ENCODE results near the gene ZNF821. TPM values are rescaled to one million over a fixed set of nuclear protein-coding genes. Genes with fewer than 3 reads are reported as not detected.
A peak's percentile ranks its signal among the peaks of the same experiment; 100 is the strongest.
"Not testable (repeated sequence)": the region's sequence is repeated elsewhere in the genome, so short reads cannot be mapped to it uniquely, and the experiment has no call there.

Gene ZNF821, protein sequence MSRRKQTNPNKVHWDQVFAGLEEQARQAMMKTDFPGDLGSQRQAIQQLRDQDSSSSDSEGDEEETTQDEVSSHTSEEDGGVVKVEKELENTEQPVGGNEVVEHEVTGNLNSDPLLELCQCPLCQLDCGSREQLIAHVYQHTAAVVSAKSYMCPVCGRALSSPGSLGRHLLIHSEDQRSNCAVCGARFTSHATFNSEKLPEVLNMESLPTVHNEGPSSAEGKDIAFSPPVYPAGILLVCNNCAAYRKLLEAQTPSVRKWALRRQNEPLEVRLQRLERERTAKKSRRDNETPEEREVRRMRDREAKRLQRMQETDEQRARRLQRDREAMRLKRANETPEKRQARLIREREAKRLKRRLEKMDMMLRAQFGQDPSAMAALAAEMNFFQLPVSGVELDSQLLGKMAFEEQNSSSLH
- 10 to 100 TPM; 19.4 to 23.4 (median 21.7) TPM for polyA plus RNA-seq (ENCODE audit: insufficient read depth in 1 of 5, insufficient read length in 5 of 5, low replicate concordance in 1 of 5)
- long read RNA-seq, donor 1, partial matches to known transcripts: 0 of 9 reads
- long read RNA-seq, donor 1, other reads (novel, unspliced or antisense): 0 of 9 reads
- long read RNA-seq, donor 2, partial matches to known transcripts: 0 of 4 reads
- long read RNA-seq, donor 2, other reads (novel, unspliced or antisense): 0 of 4 reads
- long read RNA-seq, donor 3, partial matches to known transcripts: 0 of 3 reads
- long read RNA-seq, donor 3, other reads (novel, unspliced or antisense): 0 of 3 reads
- long read RNA-seq, donor 4, partial matches to known transcripts: 0 of 4 reads
- long read RNA-seq, donor 4, other reads (novel, unspliced or antisense): 0 of 4 reads
- long read RNA-seq, donor 5, partial matches to known transcripts: 0 of 7 reads
- long read RNA-seq, donor 5, other reads (novel, unspliced or antisense): 5 of 7 reads
- long read RNA-seq, donor 6, partial matches to known transcripts: 0 of 4 reads
- long read RNA-seq, donor 6, other reads (novel, unspliced or antisense): 0 of 4 reads
- long read RNA-seq, donor 7, partial matches to known transcripts: 0 of 3 reads
- long read RNA-seq, donor 7, other reads (novel, unspliced or antisense): 0 of 3 reads
- long read RNA-seq, donor 8, partial matches to known transcripts: 0 of 2 reads
- long read RNA-seq, donor 8, other reads (novel, unspliced or antisense): 0 of 2 reads

DNA sequence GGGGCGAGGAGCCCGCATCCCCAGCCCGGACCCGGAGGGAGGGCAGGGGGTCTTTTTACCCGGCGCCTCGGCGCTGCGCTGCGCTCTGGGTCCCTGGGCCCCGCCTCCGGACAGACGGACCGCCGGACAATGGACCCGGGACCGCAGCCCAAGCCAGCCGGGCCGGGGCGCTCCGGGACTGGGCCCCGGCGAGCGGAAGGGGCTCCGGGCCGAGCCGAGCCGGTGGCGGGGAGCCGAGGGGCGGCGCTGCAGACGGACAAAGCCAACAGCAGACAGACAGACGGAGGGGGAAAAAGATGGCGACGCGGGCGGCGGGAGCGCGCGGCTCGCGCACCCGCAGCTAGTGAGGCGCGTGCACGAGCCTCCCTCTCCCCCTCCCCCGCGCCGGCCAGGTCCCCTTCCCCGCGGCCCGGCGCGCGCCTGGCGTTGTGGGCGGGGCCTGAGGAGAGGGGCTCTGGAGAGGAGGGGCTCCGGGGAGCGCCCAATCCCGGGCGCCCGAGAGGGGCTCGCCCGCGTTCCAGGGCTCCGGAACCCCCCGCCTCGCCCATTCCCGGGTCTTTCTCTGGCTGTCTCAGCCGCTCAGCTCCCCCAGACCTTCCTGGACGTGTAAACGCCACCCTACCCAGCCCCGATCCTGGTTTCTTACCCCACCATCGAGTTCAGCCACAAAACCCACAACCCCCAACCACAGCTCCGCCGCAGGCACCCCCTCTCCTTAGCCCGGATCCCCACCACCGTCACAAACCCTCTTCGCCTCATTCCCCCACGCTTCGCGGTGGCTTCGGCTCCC is at the start of gene ZNF821:
Gene ZNF821, minus strand, starts transcription at position 334 of the 790 bp plus-strand sequence. CDS start 4,236 bp downstream, outside the sequence.
- peak; percentile 86 to 87 for DNase-seq

DNA sequence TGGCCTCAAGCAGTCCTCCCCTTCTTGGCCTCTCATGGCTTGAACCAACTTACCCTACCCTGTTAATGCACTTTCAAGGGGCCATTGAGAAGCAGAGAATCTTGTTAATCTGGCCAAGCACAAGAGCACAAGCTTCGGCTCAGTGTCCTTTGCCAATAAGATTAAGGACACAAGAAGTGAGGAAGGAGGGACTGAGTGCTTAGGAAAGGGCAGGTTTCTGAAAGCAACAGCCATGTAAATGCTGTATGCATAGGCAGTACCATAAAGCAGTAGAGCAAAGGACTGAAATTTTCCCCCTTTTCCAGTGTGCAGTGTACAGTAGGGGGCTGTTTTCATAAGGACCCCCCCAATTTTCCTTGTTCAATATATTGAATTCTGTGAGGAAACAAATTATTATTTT is 49.0 kb upstream of the ZNF821 start:
- DNase-seq: no peak

DNA sequence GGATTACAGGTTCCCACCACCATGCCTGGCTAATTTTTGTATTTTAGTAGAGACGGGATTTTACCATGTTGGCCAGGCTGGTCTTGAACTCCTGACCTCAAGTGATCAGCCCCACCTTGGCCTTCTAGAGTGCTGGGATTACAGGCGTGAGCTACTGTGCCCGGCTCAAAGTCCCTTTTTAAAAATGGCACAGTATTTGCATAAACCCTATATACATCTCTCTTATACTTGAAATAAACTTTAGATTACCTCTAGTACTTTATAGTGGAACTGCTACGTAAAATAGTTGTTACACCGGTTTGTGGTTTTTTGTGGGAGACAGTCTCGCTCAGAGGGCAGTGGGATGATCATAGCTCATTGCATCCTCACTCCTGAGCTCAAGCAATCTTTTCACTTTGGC is 47.6 kb upstream of the ZNF821 start:
- DNase-seq: no peak

DNA sequence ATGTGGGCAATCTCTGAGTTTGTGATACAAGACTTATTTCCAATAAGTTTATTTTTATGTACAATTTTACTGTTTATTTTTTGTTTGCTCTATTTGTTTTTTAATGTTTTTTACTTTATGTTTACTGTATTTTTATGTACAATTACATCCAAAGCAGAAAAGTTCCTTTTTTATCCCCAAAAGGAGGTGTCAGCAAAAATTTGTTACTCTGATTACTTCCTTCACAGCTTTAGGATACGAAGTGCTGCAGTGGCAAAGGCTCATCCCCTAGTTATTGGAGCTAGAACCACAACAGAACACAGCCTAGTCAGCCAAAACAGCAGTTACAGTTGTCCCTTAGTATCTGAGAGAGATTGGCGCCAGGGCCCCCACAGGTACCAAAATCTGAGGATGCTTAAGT is 47.0 kb upstream of the ZNF821 start:
- DNase-seq: no peak

DNA sequence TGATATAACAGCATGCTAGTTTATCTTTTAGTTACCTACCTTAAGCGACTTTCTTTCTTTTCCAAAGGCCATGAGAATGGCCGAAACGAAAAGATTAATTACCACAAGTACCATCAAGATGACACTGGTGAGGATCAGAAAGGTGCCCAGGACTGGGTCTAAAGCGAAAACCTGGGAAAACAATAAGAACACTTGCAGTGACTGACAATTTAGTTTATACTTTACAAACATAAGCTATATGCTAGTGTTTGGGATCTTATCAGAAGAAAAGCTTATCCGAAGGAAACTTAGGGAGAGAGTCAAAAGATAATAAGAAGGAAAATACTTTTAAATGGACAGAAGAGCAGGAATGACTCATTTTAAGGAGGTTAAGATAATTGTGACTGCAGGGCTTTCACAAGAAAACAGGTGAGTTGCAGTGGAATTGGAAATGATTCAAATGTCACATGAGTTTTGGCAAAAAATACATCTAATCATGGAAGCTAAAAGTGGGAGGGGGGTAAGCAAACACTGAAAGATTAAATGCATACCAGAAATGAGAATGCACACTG is 46.1 kb upstream of the ZNF821 start:
- no peak for DNase-seq

DNA sequence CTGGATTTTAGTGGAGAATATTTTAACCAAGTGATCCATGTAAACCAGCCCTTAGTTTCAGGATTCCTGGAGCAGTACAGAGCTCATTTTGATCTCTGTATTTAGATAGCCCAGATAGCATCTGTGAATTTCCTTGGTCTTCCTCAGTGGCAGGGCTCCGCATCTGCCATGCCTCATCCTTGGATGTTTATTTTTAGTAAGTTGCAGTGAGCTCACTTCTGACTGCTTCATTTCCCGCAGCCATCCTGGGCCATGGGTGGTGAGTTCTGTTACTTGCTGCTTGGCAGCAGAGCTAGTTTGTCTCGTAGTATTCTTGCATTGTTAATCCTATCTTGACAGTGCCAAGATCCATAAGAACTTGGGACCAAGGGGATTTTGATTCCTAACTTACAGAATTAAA is 45.1 kb upstream of the ZNF821 start:
- no peak for DNase-seq

DNA sequence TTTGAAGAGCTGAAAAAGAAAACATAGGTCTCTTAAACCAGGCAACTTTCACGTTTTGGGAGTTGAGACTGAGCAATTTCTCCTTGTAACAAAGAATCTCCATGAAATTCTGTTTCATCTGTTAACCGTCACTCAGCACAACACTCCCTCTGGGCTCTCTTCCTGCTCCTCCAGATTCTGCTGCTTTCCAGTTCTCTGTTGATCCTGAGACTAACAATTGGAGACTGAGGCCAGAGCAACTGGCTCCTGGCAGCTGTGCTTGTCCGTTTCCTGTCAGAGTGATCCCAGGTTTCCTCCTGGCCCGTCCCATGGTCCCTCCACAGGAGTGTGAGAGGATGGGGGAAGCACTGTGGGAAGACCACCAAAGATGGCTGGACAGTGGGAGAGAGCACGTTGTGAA is 43.8 kb upstream of the ZNF821 start:
- no peak for DNase-seq

DNA sequence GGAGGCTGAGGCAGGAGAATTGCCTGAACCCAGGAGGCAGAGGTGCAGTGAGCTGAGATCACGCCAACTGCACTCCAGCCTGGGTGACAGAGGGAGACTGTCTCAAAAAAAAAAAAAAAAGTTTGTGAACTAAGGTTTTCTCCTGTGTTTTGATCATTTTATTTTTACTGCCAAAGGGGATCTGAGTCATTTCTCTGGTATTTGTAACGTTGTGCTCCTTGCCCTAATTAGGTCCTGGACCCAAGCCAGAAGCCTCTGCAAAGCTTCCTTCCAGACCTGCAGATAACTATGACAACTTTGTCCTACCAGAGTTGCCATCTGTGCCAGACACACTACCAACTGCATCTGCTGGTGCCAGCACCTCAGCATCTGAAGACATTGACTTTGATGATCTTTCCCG is 43.4 kb upstream of the ZNF821 start:
- no peak for DNase-seq

DNA sequence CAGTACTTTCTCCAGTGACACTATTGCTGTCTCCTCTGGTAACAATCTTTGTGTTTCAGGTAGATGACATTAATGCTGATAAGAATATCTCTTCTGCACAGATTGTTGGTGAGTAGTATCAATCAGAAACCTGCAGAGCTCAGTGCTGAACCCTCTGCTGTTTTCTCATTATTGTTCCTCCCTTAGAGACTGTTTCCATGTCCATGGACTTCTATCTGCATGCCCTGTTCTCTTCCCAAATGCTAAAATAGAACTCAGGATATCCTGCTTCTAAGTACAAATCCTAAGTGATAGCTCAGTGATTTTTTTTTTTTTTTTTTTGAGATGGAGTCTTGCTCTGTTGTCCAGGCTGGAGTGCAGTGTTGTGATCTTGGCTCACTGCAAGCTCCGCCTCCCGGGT is 40.7 kb upstream of the ZNF821 start:
- no peak for DNase-seq

DNA sequence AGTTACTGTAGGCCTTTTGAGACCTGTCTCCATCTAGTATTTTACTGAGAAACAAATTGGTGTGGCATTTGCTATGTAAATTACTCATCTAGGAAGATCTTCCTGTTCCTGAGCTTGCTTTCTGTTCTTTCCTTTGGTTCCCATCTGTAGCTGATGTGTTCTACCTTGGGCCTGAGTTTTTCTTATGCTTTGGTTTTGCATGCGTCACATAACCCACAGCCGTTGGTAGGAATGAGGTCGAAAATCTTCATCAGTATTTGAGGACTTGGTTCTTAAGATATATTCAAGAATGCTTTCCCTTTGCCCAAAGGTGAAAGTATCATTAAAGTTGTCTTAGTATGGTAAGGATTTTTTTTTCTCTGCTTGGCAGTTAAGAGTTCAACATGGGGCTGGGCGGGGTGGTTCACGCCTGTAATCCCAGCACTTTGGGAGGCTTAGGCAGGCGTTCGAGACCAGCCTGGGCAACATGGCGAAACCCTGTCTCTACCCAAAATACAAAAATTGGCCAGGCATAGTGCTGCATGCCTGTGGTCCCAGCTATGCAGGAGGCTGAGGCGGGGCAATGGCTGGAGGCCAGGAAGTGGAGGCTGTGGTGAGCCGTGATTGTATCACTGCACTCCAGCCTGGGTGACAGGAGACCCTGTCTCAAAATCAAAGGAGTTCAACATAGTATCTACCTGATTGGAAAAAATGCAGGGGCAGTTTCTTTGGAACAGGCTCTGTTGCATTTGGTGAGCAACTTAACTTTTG is 40.1 kb upstream of the ZNF821 start:
- DNase-seq: no peak

DNA sequence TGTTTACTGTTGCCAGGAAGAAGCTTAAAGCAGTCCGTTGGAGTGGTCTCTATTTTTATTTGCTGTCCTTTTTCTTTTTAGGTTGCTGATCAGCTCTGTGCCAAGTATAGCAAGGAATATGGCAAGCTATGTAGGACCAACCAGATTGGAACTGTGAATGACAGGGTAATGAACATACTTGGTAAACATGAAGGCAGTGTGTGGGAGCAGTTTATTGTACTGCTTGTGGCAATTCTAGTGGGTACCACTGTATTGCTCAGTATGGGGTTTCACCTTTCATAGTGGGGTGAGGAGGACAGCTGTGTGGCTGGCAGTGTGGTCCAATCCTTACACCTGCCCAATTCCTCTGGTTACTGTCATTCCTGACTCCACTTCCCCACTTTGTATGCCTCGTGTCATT is 36.7 kb upstream of the ZNF821 start:
- no peak for DNase-seq

DNA sequence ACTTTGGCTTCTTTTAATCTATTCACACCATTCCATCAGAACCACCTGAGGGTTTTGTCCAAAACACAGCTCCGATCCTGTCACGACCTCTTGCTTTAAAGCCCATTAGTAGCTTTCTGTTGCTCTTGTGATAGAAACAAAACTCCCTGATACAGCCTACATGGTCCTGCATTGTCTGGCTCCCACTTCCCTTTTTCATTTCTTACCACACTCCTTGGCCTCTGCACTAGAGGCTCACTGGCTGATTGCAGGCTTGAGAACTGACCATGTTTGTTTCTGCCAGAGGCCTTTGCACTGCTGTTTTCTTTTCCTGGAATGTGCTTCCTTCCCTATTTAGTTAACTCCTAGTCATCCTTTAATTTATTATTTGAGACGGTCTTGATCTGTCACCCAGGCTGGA is 35.1 kb upstream of the ZNF821 start:
- no peak for DNase-seq

DNA sequence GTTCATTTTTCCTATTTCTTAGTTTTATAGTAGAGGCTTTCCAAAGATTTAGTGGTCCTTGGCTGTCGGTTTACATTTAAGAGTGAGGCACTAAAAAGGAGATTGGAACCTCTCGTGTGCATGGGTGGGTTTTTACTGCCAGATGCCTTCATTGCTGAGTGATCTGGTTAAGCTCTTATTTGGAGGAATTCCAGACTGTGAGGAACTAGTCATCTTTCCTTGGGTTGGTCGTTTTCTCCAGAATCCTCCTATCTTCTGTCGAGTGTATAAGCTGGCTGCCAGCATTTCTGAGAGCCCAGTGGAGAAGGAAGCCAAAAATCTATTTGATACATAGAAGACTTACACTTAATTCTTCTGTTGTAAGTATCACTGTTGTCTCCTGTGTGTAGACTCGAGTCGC is 33.9 kb upstream of the ZNF821 start:
- DNase-seq: no peak

DNA sequence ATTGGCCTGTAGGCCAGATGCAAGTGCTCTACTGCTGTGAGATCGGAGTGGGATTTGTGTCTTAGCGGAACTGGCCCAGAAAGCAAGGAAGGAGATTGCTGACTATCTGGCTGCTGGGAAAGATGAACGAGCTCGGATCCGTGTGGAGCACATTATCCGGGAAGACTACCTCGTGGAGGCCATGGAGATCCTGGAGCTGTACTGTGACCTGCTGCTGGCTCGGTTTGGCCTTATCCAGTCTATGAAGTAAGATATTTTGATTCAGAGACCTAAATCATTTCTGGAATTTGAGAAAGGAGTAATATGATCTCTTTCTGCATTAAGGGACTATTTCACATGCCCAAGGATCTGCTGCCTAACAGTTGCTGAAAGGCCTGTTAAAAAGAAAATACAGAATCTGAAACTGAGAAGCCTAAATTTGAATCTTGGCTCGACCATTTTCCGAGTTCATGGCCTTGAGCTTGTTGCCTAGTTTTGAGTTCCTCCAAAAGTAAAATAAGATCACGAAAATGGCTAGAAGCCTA is 32.5 kb upstream of the ZNF821 start:
- no peak for DNase-seq

DNA sequence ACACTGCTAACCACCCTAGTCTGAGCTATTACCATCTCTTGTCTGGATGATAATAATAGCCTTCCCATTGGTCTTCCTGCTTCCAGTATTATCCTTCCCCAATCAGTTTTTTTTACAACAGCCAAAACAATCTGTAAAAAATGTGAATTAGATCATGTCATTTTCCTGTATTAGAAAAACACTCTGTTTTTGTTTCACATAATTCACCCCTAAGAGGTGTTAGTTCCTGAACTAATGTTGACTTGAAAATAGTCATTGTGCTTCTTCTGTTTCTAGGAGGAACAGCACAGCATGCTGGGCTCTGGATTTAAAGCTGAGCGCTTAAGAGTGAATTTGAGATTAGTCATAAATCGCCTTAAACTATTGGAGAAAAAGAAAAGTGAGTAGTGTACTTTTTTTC is 31.4 kb upstream of the ZNF821 start:
- no peak for DNase-seq

DNA sequence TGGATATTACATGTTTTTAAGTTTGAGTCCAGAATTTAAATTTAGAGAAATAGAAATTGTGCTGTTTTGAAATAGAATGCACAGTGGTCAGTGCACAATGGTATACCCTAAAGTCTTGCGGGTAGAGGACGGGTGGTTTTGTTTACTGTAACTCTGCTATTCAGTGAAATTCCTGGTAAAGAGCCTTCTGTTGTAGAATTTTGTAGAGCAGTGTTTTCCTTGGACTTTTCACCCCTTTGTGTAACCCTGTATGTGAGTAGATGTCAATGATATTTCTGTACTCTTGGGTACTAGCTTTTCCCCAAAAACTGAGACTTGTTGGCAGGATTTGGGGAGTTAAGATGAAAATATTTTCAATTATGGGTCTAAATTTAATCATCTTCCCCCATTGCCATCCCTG is 30.8 kb upstream of the ZNF821 start:
- no peak for DNase-seq

DNA sequence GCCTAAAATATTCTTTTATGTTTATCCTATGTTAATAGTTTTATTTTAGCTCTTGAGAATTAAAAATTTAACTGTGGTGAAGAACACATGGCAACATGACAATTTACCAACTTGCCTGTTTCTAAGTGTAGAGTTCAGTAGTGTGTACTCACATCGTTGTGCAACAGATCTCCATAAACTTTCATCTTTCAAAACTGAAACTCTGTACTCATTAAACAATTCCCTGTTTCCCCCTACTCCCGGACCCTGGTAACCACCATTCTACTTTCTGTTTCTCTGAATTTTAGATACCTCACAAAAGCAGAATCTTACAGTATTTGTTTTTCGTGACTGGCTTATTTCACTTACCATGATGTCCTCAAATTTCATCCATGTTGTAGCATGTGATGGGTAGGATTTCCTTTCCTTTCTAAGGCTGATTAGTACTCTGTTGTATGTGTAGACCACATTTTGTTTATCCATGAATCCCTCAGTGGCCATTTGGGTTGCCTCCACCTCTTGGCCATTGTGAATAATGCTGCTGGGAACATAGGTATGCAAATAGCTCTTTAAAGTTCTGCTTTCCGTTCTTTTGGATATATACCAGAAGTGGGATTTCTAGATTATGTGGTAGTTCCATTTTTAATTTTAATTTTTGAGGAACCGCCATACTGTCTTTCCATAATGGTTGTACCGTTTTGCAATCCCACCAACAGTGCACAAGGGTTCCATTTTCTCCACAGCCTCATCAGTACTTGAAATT is 28.7 kb upstream of the ZNF821 start:
- no peak for DNase-seq

DNA sequence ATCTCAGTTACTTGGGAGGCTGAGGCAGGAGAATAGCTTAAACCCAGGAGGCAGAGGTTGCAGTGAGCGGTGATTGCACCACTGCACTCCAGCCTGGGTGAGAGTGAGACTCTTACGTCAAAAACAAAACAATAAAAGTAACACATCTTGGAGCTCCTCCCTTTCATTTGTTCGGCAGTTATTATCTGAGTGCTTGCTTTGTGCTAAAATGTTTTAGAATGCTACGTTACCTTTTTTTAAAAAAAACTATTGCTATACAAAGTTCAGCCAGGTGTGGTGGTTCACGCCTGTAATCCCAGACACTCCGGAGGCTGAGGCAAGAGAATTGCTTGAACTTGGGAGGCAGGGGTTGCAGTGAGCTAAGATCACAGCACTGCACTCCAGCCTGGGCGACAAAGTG is 27.1 kb upstream of the ZNF821 start:
- DNase-seq: no peak

DNA sequence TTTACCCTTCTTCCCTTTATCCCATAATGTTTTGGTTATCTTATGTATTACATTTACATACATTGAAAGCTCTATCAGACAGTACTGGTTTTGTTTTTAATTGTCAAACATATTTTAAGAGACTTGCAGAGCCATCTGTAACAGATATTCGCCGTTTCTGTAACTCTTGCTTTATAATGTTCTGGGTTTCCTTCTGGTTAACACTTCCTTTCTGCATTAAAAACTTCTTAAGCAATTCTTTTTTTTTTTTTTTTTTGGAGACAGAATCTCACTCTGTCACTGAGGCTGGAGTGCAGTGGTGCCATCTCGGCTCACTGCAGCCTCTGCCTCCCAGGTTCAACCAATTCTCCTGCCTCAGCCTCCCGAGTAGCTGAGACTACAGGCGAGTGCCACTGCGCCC is 21.8 kb upstream of the ZNF821 start:
- not testable (repeated sequence) for DNase-seq

Measured in right lung (tissue), 10 donors.